ENCODE data around the gene STK39.

Gene STK39

GRCh38 chr2:168009900-168010299, 237.5 kb downstream of the STK39 start:
- H3K4me3 ChIP-seq (ENCODE audit: low read length): no peak overlapping the region
- TF ChIP-seq CTCF (conservative IDR thresholded peaks at IDR 0.05; ENCODE audit: low read depth, low read length): no peak
- no peak for DNase-seq (ENCODE audit: low read depth)

- no peak for TF ChIP-seq CTCF (conservative IDR thresholded peaks at IDR 0.05; ENCODE audit: low read depth, low read length)
- DNase-seq (ENCODE audit: low read depth): no peak
- H3K4me3 ChIP-seq (ENCODE audit: low read length): no peak overlapping the region
Observed at GRCh38 chr2:168008646-168009195, 238.7 kb downstream of the STK39 start.

- H3K4me3 ChIP-seq (ENCODE audit: low read length): no peak overlapping the region
- TF ChIP-seq CTCF (conservative IDR thresholded peaks at IDR 0.05; ENCODE audit: low read depth, low read length): no peak
- DNase-seq (ENCODE audit: low read depth): no peak
Observed at GRCh38 chr2:168006498-168006897, 240.9 kb downstream of the STK39 start.

- H3K4me3 ChIP-seq (ENCODE audit: low read length): no peak overlapping the region
- no peak for DNase-seq (ENCODE audit: low read depth)
- no peak for TF ChIP-seq CTCF (conservative IDR thresholded peaks at IDR 0.05; ENCODE audit: low read depth, low read length)
Observed at GRCh38 chr2:168005586-168005985, 241.8 kb downstream of the STK39 start.

- TF ChIP-seq CTCF (conservative IDR thresholded peaks at IDR 0.05; ENCODE audit: low read depth, low read length): no peak
- no peak overlapping the region for H3K4me3 ChIP-seq (ENCODE audit: low read length)
- DNase-seq (ENCODE audit: low read depth): no peak
Observed at GRCh38 chr2:168003876-168004275, 243.5 kb downstream of the STK39 start.

- peak; percentile 77 for DNase-seq (ENCODE audit: low read depth)
- TF ChIP-seq CTCF (conservative IDR thresholded peaks at IDR 0.05; ENCODE audit: low read depth, low read length): no peak
- H3K4me3 ChIP-seq (ENCODE audit: low read length): no peak overlapping the region
Observed at GRCh38 chr2:168002021-168002553, 245.3 kb downstream of the STK39 start.

GRCh38 chr2:167992278-167992677, 255.1 kb downstream of the STK39 start:
- no peak overlapping the region for H3K4me3 ChIP-seq (ENCODE audit: low read length)
- no peak for DNase-seq (ENCODE audit: low read depth)
- TF ChIP-seq CTCF (conservative IDR thresholded peaks at IDR 0.05; ENCODE audit: low read depth, low read length): no peak

All from retinal pigment epithelial cell (primary cell).